Activated B cell treated with CpG ODN at 0.5 μM for 24 hours (primary cell): ENCODE measurements around the gene GRIA4. TPM values are rescaled to one million over a fixed set of nuclear protein-coding genes. Genes with fewer than 3 reads are reported as not detected.

ENCODE experiments used
- ATAC-seq: fragments of 200-7000 bp; cut with Tn5 transposase; one replicate; pipeline ENCODE4 v1.10.0; 2021; ENCODE audit warnings: low read depth, mild to moderate bottlenecking, moderate library complexity
- CTCF ChIA-PET: fragments of 350-600 bp; sonication (Branson Sonifier 250); formaldehyde crosslinking; loops from one replicate; lab custom pipeline; 2021; ENCODE audit warnings: antibody characterized with exemption; lab: Charles Lee
- POLR2A ChIA-PET: fragments of 350-600 bp; sonication (Branson Sonifier 250); formaldehyde crosslinking; loops from one replicate; lab custom pipeline; 2021; ENCODE audit warnings: antibody characterized with exemption; lab: Charles Lee
- DNase-seq: peaks from one replicate; pipeline ENCODE4 v3.0.0; 2022
- H3K27ac Mint-ChIP-seq: one replicate; pipeline ENCODE4 v1.8.0; 2020; ENCODE audit warnings: mixed read lengths
- H3K27me3 Mint-ChIP-seq: one replicate; pipeline ENCODE4 v1.8.0; 2021; ENCODE audit warnings: mixed read lengths
- H3K36me3 Mint-ChIP-seq: one replicate; pipeline ENCODE4 v1.8.0; 2021; ENCODE audit warnings: low read depth, mixed read lengths
- H3K4me1 Mint-ChIP-seq: one replicate; pipeline ENCODE4 v1.8.0; 2021; ENCODE audit warnings: mixed read lengths
- H3K4me3 Mint-ChIP-seq: one replicate; pipeline ENCODE4 v1.8.0; 2020; ENCODE audit warnings: mild to moderate bottlenecking, mixed read lengths
- H3K9me3 Mint-ChIP-seq: one replicate; pipeline ENCODE4 v1.8.0; 2020; ENCODE audit warnings: mixed read lengths
- intact Hi-C: fragments of 100-400 bp; cut with micrococcal nuclease; formaldehyde crosslinking; loops from one replicate; pipeline ENCODE4 v1.15.1; 2024
- total RNA-seq: library from RNA; stranded (reverse); gene quantifications from 2 replicates; pipeline ENCODE4 v1.2.3, GENCODE V29; 2022
- TF ChIP-seq, protein P1 (sequence below): fragments of 200-600 bp; IDR thresholded peaks from one replicate; pipeline ENCODE4 v1.8.0; 2022; ENCODE audit warnings: antibody characterized with exemption, mild to moderate bottlenecking

The GRIA4 gene
- total RNA-seq, 1 donor from 2014 or later: not detected

DNA sequence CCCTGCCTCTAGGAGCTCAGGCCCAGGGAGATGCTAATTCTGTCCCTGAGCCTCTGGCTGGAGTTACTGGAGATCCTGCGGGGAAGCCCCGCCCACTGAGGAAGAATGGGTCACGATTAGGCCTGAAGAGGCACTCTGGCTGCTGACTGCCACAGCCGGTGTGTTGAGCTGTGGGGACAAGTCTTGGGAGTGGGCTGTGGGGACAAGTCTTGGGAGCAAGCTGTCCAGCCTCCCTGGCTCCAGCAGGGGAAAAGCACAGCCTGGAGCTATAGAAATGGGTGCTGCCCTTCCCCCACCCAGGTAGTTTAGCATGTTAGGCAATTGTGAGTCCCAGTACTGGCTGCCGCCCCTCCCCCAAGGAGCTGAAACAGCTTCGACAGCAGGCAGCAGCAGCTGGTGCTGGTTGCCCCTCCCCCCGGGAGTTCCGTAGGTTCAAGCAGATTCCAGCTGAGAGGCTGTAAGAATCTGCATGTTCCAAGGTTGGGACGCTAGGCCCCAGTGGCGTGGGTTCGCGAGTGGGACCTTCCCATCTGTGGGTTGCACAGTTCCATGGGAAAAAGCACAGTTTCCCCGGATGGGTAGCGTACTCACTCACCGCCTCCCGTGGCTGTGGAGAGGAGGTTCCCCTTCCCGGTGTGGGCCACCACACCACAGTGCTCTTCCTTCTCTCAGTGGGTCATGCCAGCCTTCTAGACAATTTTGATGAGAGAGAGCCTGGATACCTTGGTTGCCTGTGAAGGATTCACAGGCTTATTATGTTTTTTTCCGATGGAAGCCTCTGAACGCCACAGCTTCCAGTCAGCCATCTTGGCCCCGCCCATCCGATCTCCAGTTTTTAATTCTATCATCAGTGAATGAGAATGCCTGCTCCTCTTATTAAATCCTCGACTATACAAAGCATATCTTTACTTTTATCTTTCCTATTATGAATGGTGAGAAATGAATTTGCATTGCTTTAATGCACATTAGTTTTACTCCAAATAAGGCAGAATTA, 350.7 kb downstream of the GRIA4 start:
- TF ChIP-seq, protein P1, sequence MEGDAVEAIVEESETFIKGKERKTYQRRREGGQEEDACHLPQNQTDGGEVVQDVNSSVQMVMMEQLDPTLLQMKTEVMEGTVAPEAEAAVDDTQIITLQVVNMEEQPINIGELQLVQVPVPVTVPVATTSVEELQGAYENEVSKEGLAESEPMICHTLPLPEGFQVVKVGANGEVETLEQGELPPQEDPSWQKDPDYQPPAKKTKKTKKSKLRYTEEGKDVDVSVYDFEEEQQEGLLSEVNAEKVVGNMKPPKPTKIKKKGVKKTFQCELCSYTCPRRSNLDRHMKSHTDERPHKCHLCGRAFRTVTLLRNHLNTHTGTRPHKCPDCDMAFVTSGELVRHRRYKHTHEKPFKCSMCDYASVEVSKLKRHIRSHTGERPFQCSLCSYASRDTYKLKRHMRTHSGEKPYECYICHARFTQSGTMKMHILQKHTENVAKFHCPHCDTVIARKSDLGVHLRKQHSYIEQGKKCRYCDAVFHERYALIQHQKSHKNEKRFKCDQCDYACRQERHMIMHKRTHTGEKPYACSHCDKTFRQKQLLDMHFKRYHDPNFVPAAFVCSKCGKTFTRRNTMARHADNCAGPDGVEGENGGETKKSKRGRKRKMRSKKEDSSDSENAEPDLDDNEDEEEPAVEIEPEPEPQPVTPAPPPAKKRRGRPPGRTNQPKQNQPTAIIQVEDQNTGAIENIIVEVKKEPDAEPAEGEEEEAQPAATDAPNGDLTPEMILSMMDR: no peak
- H3K4me1 Mint-ChIP-seq: no peaks in the 10 kb centered on the region

GRCh38 chr11:105968021-105968697, 358.3 kb downstream of the GRIA4 start:
- POLR2A ChIA-PET: no interaction called here
- TF ChIP-seq, protein P1: no peak
- no peak overlapping the region for H3K27ac Mint-ChIP-seq

More for the DNA sequence above, 350.7 kb downstream of the GRIA4 start:
- ChIA-PET CTCF (no interaction called here), POLR2A (no interaction called here)
- ATAC-seq (no peak), DNase-seq (no peak)
- Mint-ChIP-seq H3K4me3 (no peak overlapping the region), H3K36me3 (no peaks in the 10 kb centered on the region), H3K27ac (no peak overlapping the region), H3K9me3 (peaks cover 12% of the 10 kb centered on the region), H3K27me3 (peaks cover 3% of the 10 kb centered on the region)
- intact Hi-C loops: no loop called here

GRCh38 chr11:105969756-105970155, 359.9 kb downstream of the GRIA4 start:
- CTCF ChIA-PET: no interaction called here
- Mint-ChIP-seq H3K36me3 (no peaks in the 10 kb centered on the region), H3K27me3 (no peaks in the 10 kb centered on the region), H3K4me3 (no peak overlapping the region), H3K9me3 (no peaks in the 10 kb centered on the region), H3K27ac (no peak overlapping the region), H3K4me1 (no peaks in the 10 kb centered on the region)
- DNase-seq: no peak
- intact Hi-C loops: no loop called here
- no peak for ATAC-seq
- POLR2A ChIA-PET: no interaction called here
- TF ChIP-seq, protein P1: no peak

More at GRCh38 chr11:105968021-105968697, 358.3 kb downstream of the GRIA4 start:
- H3K4me1 Mint-ChIP-seq: no peaks in the 10 kb centered on the region
- no peak overlapping the region for H3K4me3 Mint-ChIP-seq
- H3K9me3 Mint-ChIP-seq: no peaks in the 10 kb centered on the region
- H3K36me3 Mint-ChIP-seq: no peaks in the 10 kb centered on the region
- no peak for DNase-seq
- CTCF ChIA-PET: no interaction called here
- H3K27me3 Mint-ChIP-seq: no peaks in the 10 kb centered on the region
- no peak for ATAC-seq
- intact Hi-C loops: no loop called here

DNA sequence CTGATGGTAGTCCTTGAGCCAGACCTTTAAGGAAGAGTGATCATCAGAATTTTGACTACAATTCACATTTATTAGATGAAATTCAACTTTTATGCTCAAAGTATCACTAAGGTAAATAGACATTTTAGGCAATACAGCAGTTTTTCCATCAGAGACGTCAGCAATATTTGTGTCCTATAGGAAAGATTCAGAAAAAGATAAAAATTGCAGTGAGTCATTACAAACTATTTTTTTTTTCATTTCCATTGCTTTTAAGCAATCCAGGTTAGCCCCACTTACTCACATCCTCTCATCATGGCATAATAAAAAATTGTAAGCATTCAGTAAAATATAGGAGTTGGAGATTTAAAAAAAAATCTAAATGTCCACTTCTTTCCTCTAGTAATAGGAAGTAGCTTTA, 365.3 kb downstream of the GRIA4 start:
- CTCF ChIA-PET: no interaction called here
- Mint-ChIP-seq H3K27me3 (peaks cover 10% of the 10 kb centered on the region), H3K36me3 (no peaks in the 10 kb centered on the region), H3K4me3 (no peak overlapping the region), H3K9me3 (no peaks in the 10 kb centered on the region), H3K4me1 (no peaks in the 10 kb centered on the region), H3K27ac (no peak overlapping the region)
- no peak for ATAC-seq
- DNase-seq: no peak
- POLR2A ChIA-PET: no interaction called here
- intact Hi-C loops: no loop called here
- TF ChIP-seq, protein P1: no peak
